Smooth muscle cell (in vitro differentiated cells): ENCODE data around the gene PPP1R3D. TPM values are rescaled to one million over a fixed set of nuclear protein-coding genes. Genes with fewer than 3 reads are reported as not detected.
A peak's percentile ranks its signal among the peaks of the same experiment; 100 is the strongest.

ENCODE experiments used
- DNase-seq: peaks from one replicate; lab custom pipeline; 2025; ENCODE audit not compliant: unreplicated experiment; lab: John Stamatoyannopoulos, UW
- H2AFZ ChIP-seq: fragments of 200-600 bp; sonication (generic); 2 replicates; pipeline ENCODE4 v1.6.0; 2016; ENCODE audit warnings: antibody characterized with exemption, low read depth, mild to moderate bottlenecking
- H3F3A ChIP-seq: fragments of 200-600 bp; sonication (generic); 2 replicates; pipeline ENCODE4 v1.6.0; 2017; ENCODE audit warnings: antibody characterized with exemption, low read depth
- H3K27ac ChIP-seq: fragments of 200-600 bp; sonication (generic); 2 replicates; pipeline ENCODE4 v1.5.1; 2016; ENCODE audit warnings: low read depth, mild to moderate bottlenecking
- H3K27me3 ChIP-seq: fragments of 200-600 bp; sonication (generic); 2 replicates; pipeline ENCODE4 v1.6.1; 2016; ENCODE audit warnings: low read depth, mild to moderate bottlenecking
- H3K36me3 ChIP-seq: fragments of 200-600 bp; sonication (generic); 2 replicates; pipeline ENCODE4 v1.5.1; 2016; ENCODE audit warnings: low read depth
- H3K4me1 ChIP-seq: fragments of 200-600 bp; sonication (generic); 2 replicates; pipeline ENCODE4 v1.5.1; 2016; ENCODE audit warnings: low read depth
- H3K4me2 ChIP-seq: fragments of 200-600 bp; sonication (generic); 2 replicates; pipeline ENCODE4 v1.6.0; 2016; ENCODE audit warnings: mild to moderate bottlenecking
- H3K4me3 ChIP-seq: fragments of 200-600 bp; sonication (generic); 2 replicates; pipeline ENCODE4 v1.5.1; 2016; ENCODE audit warnings: mild to moderate bottlenecking
- H3K79me2 ChIP-seq: fragments of 200-600 bp; sonication (generic); 2 replicates; pipeline ENCODE4 v1.6.0; 2016; ENCODE audit warnings: low read depth, mild to moderate bottlenecking
- H3K9ac ChIP-seq: fragments of 200-600 bp; sonication (generic); 2 replicates; pipeline ENCODE4 v1.6.0; 2016; ENCODE audit warnings: low read depth
- H3K9me3 ChIP-seq: fragments of 200-600 bp; sonication (generic); replicated peaks from 2 replicates; pipeline ENCODE4 v1.5.1; 2016; ENCODE audit warnings: low read depth
- H4K20me1 ChIP-seq: fragments of 200-600 bp; sonication (generic); 2 replicates; pipeline ENCODE4 v1.6.0; 2016; ENCODE audit warnings: low read depth
- CTCF ChIP-seq: fragments of 200-600 bp; sonication (generic); IDR thresholded peaks from 2 replicates; pipeline ENCODE4 v1.5.1; 2017; ENCODE audit warnings: borderline replicate concordance, mild to moderate bottlenecking, antibody characterized with exemption; ENCODE audit not compliant: insufficient read depth, poor library complexity, severe bottlenecking
- WGBS: methylation state at CpG from one replicate; pipeline ENCODE4 v1.1.7; 2016; ENCODE audit warnings: low lambda C conversion rate; 5-methylcytosine and 5-hydroxymethylcytosine counted together
- polyA plus RNA-seq: library from polyadenylated mRNA; unstranded; fragments of >200 nt; fragmentation: Nextera tagmentation; extraction: Ambion mirVana; gene quantifications from 2 replicates; pipeline ENCODE4 v1.2.1, GENCODE V29; 2016
- total RNA-seq: library from RNA; depleted of rRNA; stranded (reverse); fragments of >200 nt; gene quantifications from 2 replicates; pipeline ENCODE4 v1.2.3, GENCODE V29; 2014

Gene PPP1R3D
- total and polyA plus RNA-seq, 2 experiments from 2014 or later = 1.9 to 5.1 TPM

GRCh38 chr20:59933849-59934585 is 6.1 kb downstream of the PPP1R3D start:
- peak overlapping the region; percentile 93 for H3K4me2 ChIP-seq
- no peaks in the 10 kb centered on the region for H3K9me3 ChIP-seq
- no peak overlapping the region for H3K9ac ChIP-seq
- H3F3A ChIP-seq = peaks cover 4% of the 10 kb centered on the region
- H3K79me2 ChIP-seq = peaks cover under 1% of the 10 kb centered on the region
- H3K27ac ChIP-seq = no peak overlapping the region
- peak; percentile 44 for DNase-seq
- peaks cover 21% of the 10 kb centered on the region for H4K20me1 ChIP-seq
- H3K4me1 ChIP-seq = no peaks in the 10 kb centered on the region
- no peaks in the 10 kb centered on the region for H3K36me3 ChIP-seq
- WGBS = 7% methylated on average over 52 of the region's 59 CpGs
- H2AFZ ChIP-seq = peak overlapping the region; percentile 99
- peak overlapping the region; percentile 75 for H3K4me3 ChIP-seq
- peak; percentile 97 for TF ChIP-seq CTCF
- H3K27me3 ChIP-seq = no peaks in the 10 kb centered on the region

GRCh38 chr20:59933296-59933848 is 6.7 kb downstream of the PPP1R3D start, which contains the start of gene SYCP2:
Gene SYCP2 (minus strand): TSS chr20:59933637. CDS start chr20:59922413, 11,224 bp downstream.
- WGBS = 72% methylated on average over 47 of the region's 65 CpGs
- Histone ChIP-seq H3K9ac (no peak within 1 kb of the TSS), H3K36me3 (no peaks in the 10 kb centered on the region), H3F3A (no peaks in the 10 kb centered on the region), H3K9me3 (no peaks in the 10 kb centered on the region), H3K4me1 (no peaks in the 10 kb centered on the region), H2AFZ (peak within 1 kb of the TSS; percentile 99), H3K4me3 (peak within 1 kb of the TSS; percentile 75), H3K27ac (no peak within 1 kb of the TSS), H3K79me2 (no peaks in the 10 kb centered on the region), H3K4me2 (peak within 1 kb of the TSS; percentile 93), H3K27me3 (no peaks in the 10 kb centered on the region), H4K20me1 (peaks cover 17% of the 10 kb centered on the region)
- DNase-seq = no peak
- TF ChIP-seq CTCF = no peak

- WGBS = 98% methylated on average over 64 of the region's 72 CpGs
- no peaks in the 10 kb centered on the region for H3K9me3 ChIP-seq
- no peak for DNase-seq
- H3K9ac ChIP-seq = no peak overlapping the region
- no peaks in the 10 kb centered on the region for H3K27me3 ChIP-seq
- no peak overlapping the region for H3K27ac ChIP-seq
- H3K4me1 ChIP-seq = no peaks in the 10 kb centered on the region
- TF ChIP-seq CTCF = no peak
- no peaks in the 10 kb centered on the region for H3K36me3 ChIP-seq
- H3K4me3 ChIP-seq = no peak overlapping the region
- peaks cover 12% of the 10 kb centered on the region for H4K20me1 ChIP-seq
- H3K4me2 ChIP-seq = no peak overlapping the region
- H3K79me2 ChIP-seq = no peaks in the 10 kb centered on the region
- H2AFZ ChIP-seq = no peak overlapping the region
- no peaks in the 10 kb centered on the region for H3F3A ChIP-seq
Measured at GRCh38 chr20:59932616-59933295, 7.3 kb downstream of the PPP1R3D start.
